Measurements from ENCODE around the gene PYCARD. TPM values are rescaled to one million over a fixed set of nuclear protein-coding genes. Genes with fewer than 3 reads are reported as not detected.

The PYCARD gene
- polyA plus RNA-seq, 1 donor from 2014 or later: not detected

GRCh38 chr16:31185339-31185738, 17.2 kb downstream of the PYCARD start:
- H3F3A ChIP-seq (ENCODE audit: insufficient read depth, low read length, poor library complexity, severe bottlenecking): no peaks in the 10 kb centered on the region
- no peak overlapping the region for H3K4me3 ChIP-seq (ENCODE audit: low read length)
- no peaks in the 10 kb centered on the region for H3K27me3 ChIP-seq (ENCODE audit: insufficient read depth, low read depth, low read length)
- H3K36me3 ChIP-seq (ENCODE audit: insufficient read depth, low read length): peaks cover 13% of the 10 kb centered on the region
- H3K9ac ChIP-seq (ENCODE audit: low read length): no peak overlapping the region
- H3K27ac ChIP-seq (ENCODE audit: low read length): no peak overlapping the region
- H3K9me3 ChIP-seq (ENCODE audit: low read length): no peaks in the 10 kb centered on the region
- H4K20me1 ChIP-seq (ENCODE audit: insufficient read depth): peaks cover 65% of the 10 kb centered on the region
- H3K9me2 ChIP-seq (ENCODE audit: insufficient read depth, low read length): no peaks in the 10 kb centered on the region
- H2AFZ ChIP-seq (ENCODE audit: low read depth, low read length): no peak overlapping the region
- TF ChIP-seq, protein P1, sequence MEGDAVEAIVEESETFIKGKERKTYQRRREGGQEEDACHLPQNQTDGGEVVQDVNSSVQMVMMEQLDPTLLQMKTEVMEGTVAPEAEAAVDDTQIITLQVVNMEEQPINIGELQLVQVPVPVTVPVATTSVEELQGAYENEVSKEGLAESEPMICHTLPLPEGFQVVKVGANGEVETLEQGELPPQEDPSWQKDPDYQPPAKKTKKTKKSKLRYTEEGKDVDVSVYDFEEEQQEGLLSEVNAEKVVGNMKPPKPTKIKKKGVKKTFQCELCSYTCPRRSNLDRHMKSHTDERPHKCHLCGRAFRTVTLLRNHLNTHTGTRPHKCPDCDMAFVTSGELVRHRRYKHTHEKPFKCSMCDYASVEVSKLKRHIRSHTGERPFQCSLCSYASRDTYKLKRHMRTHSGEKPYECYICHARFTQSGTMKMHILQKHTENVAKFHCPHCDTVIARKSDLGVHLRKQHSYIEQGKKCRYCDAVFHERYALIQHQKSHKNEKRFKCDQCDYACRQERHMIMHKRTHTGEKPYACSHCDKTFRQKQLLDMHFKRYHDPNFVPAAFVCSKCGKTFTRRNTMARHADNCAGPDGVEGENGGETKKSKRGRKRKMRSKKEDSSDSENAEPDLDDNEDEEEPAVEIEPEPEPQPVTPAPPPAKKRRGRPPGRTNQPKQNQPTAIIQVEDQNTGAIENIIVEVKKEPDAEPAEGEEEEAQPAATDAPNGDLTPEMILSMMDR (IDR thresholded peaks at IDR 0.05; ENCODE audit: poor library complexity, severe bottlenecking): no peak
- TF ChIP-seq POLR2AphosphoS5 (IDR thresholded peaks at IDR 0.05): no peak
- TF ChIP-seq, protein P2, sequence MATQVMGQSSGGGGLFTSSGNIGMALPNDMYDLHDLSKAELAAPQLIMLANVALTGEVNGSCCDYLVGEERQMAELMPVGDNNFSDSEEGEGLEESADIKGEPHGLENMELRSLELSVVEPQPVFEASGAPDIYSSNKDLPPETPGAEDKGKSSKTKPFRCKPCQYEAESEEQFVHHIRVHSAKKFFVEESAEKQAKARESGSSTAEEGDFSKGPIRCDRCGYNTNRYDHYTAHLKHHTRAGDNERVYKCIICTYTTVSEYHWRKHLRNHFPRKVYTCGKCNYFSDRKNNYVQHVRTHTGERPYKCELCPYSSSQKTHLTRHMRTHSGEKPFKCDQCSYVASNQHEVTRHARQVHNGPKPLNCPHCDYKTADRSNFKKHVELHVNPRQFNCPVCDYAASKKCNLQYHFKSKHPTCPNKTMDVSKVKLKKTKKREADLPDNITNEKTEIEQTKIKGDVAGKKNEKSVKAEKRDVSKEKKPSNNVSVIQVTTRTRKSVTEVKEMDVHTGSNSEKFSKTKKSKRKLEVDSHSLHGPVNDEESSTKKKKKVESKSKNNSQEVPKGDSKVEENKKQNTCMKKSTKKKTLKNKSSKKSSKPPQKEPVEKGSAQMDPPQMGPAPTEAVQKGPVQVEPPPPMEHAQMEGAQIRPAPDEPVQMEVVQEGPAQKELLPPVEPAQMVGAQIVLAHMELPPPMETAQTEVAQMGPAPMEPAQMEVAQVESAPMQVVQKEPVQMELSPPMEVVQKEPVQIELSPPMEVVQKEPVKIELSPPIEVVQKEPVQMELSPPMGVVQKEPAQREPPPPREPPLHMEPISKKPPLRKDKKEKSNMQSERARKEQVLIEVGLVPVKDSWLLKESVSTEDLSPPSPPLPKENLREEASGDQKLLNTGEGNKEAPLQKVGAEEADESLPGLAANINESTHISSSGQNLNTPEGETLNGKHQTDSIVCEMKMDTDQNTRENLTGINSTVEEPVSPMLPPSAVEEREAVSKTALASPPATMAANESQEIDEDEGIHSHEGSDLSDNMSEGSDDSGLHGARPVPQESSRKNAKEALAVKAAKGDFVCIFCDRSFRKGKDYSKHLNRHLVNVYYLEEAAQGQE (IDR thresholded peaks at IDR 0.05; ENCODE audit: borderline replicate concordance): no peak
- TF ChIP-seq MXI1 (conservative IDR thresholded peaks at IDR 0.05; ENCODE audit: poor library complexity, severe bottlenecking): no peak
- TF ChIP-seq EZH2 (IDR thresholded peaks at IDR 0.05; ENCODE audit: borderline replicate concordance, insufficient read depth, low read length, poor library complexity, severe bottlenecking): no peak
- no peak for TF ChIP-seq RAD21 (conservative IDR thresholded peaks at IDR 0.05)
- no peak for TF ChIP-seq TAF1 (IDR thresholded peaks at IDR 0.05; ENCODE audit: low read depth)
- TF ChIP-seq EP300 (conservative IDR thresholded peaks at IDR 0.05; ENCODE audit: poor library complexity, severe bottlenecking): no peak
- no peak for TF ChIP-seq SMC3 (conservative IDR thresholded peaks at IDR 0.05; ENCODE audit: poor library complexity)
- H3K79me2 ChIP-seq (replicated peaks; ENCODE audit: insufficient read depth, low read length): peaks cover 63% of the 10 kb centered on the region
- no peak overlapping the region for H3K4me2 ChIP-seq (ENCODE audit: low read length)

DNA sequence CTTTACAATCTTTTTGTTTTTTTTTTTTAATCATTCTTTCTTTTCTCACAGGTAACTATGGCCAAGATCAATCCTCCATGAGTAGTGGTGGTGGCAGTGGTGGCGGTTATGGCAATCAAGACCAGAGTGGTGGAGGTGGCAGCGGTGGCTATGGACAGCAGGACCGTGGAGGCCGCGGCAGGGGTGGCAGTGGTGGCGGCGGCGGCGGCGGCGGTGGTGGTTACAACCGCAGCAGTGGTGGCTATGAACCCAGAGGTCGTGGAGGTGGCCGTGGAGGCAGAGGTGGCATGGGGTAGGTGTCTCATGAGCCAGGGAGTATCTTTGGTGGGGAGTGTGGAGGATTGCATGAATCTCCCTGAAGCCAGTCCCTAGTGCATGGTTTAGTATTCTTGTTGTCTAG, 17.7 kb downstream of the PYCARD start:
- no peak overlapping the region for H2AFZ ChIP-seq (ENCODE audit: low read depth, low read length)
- H3K9me3 ChIP-seq (ENCODE audit: low read length): no peaks in the 10 kb centered on the region
- peaks cover 65% of the 10 kb centered on the region for H4K20me1 ChIP-seq (ENCODE audit: insufficient read depth)
- H3F3A ChIP-seq (ENCODE audit: insufficient read depth, low read length, poor library complexity, severe bottlenecking): no peaks in the 10 kb centered on the region
- H3K4me2 ChIP-seq (ENCODE audit: low read length): no peak overlapping the region
- no peak for TF ChIP-seq TAF1 (IDR thresholded peaks at IDR 0.05; ENCODE audit: low read depth)
- TF ChIP-seq, protein P1 (IDR thresholded peaks at IDR 0.05; ENCODE audit: poor library complexity, severe bottlenecking): no peak
- TF ChIP-seq EP300 (conservative IDR thresholded peaks at IDR 0.05; ENCODE audit: poor library complexity, severe bottlenecking): no peak
- TF ChIP-seq SMC3 (conservative IDR thresholded peaks at IDR 0.05; ENCODE audit: poor library complexity): no peak
- TF ChIP-seq EZH2 (IDR thresholded peaks at IDR 0.05; ENCODE audit: borderline replicate concordance, insufficient read depth, low read length, poor library complexity, severe bottlenecking): no peak
- no peak for TF ChIP-seq POLR2AphosphoS5 (IDR thresholded peaks at IDR 0.05)
- no peak for TF ChIP-seq RAD21 (conservative IDR thresholded peaks at IDR 0.05)
- TF ChIP-seq, protein P2 (IDR thresholded peaks at IDR 0.05; ENCODE audit: borderline replicate concordance): no peak
- TF ChIP-seq MXI1 (conservative IDR thresholded peaks at IDR 0.05; ENCODE audit: poor library complexity, severe bottlenecking): no peak
- peaks cover 63% of the 10 kb centered on the region for H3K79me2 ChIP-seq (replicated peaks; ENCODE audit: insufficient read depth, low read length)
- H3K27me3 ChIP-seq (ENCODE audit: insufficient read depth, low read depth, low read length): no peaks in the 10 kb centered on the region
- H3K9me2 ChIP-seq (ENCODE audit: insufficient read depth, low read length): no peaks in the 10 kb centered on the region
- no peak overlapping the region for H3K4me3 ChIP-seq (ENCODE audit: low read length)
- H3K27ac ChIP-seq (ENCODE audit: low read length): no peak overlapping the region
- H3K9ac ChIP-seq (ENCODE audit: low read length): no peak overlapping the region
- peaks cover 10% of the 10 kb centered on the region for H3K36me3 ChIP-seq (ENCODE audit: insufficient read depth, low read length)

All from neural cell (in vitro differentiated cells).